ENCODE results near the gene DEFB113. TPM values are rescaled to one million over a fixed set of nuclear protein-coding genes. Genes with fewer than 3 reads are reported as not detected.
A peak's percentile ranks its signal among the peaks of the same experiment; 100 is the strongest.

Gene DEFB113, protein sequence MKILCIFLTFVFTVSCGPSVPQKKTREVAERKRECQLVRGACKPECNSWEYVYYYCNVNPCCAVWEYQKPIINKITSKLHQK
- polyA plus RNA-seq (2012; rRNA removed), result not detected in 2 replicates
- not detected in 2 replicates for polyA plus RNA-seq (2012; cell fraction: cytosol; rRNA removed)
- polyA plus RNA-seq (2012; cell fraction: nucleus; rRNA removed), result not detected in 2 replicates

DNA sequence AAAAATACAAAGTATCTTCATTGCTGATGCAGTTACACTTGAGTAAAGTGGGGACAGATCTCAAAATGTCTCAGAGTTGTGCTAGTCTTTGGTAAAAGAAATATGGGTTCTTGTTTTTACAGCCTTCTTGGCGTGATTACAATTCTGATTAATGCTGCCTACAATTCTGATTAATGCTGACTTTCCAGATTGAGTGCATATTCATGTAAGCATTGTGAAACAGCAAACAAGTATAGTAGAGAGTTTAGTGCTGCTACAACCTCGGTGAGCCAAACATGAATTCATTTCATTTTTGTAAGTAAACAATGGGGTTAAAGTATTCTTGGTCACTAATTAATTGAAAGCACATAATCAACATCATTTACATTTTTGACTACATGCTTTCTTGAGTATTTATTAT, at the start of gene DEFB113:
TSS of gene DEFB113 (minus strand) at position 21 of the 400 bp plus-strand sequence. CDS start at position 21, 0 bp downstream.
- H4K20me1 ChIP-seq (ENCODE audit: insufficient read depth), result no peaks in the 10 kb centered on the region
- no peaks in the 10 kb centered on the region for H3K9me3 ChIP-seq
- H3K9ac ChIP-seq, result no peak within 1 kb of the TSS
- H3K27me3 ChIP-seq (ENCODE audit: insufficient read depth), result no peaks in the 10 kb centered on the region
- 0% methylated on average over 2 of the region's 2 CpGs for WGBS (ENCODE audit: low lambda C conversion rate)
- H3K27ac ChIP-seq (ENCODE audit: low read depth in 2 of 2, low read length in 1 of 2), result no peak within 1 kb of the TSS
- H3K9me2 ChIP-seq, result no peaks in the 10 kb centered on the region
- no peaks in the 10 kb centered on the region for H3K4me1 ChIP-seq (ENCODE audit: control insufficient read depth in 1 of 2, insufficient read depth in 2 of 2, low read depth in 1 of 2, low read length in 1 of 2)
- TF ChIP-seq SMC3 (IDR thresholded peaks at IDR 0.05; ENCODE audit: low read depth, low read length), result no peak
- no peak for TF ChIP-seq FOXM1 (IDR thresholded peaks at IDR 0.05; ENCODE audit: low read depth)
- TF ChIP-seq, protein P1, sequence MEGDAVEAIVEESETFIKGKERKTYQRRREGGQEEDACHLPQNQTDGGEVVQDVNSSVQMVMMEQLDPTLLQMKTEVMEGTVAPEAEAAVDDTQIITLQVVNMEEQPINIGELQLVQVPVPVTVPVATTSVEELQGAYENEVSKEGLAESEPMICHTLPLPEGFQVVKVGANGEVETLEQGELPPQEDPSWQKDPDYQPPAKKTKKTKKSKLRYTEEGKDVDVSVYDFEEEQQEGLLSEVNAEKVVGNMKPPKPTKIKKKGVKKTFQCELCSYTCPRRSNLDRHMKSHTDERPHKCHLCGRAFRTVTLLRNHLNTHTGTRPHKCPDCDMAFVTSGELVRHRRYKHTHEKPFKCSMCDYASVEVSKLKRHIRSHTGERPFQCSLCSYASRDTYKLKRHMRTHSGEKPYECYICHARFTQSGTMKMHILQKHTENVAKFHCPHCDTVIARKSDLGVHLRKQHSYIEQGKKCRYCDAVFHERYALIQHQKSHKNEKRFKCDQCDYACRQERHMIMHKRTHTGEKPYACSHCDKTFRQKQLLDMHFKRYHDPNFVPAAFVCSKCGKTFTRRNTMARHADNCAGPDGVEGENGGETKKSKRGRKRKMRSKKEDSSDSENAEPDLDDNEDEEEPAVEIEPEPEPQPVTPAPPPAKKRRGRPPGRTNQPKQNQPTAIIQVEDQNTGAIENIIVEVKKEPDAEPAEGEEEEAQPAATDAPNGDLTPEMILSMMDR (IDR thresholded peaks at IDR 0.05), result no peak
- TF ChIP-seq JUND (IDR thresholded peaks at IDR 0.05), result no peak
- TF ChIP-seq, protein P2, sequence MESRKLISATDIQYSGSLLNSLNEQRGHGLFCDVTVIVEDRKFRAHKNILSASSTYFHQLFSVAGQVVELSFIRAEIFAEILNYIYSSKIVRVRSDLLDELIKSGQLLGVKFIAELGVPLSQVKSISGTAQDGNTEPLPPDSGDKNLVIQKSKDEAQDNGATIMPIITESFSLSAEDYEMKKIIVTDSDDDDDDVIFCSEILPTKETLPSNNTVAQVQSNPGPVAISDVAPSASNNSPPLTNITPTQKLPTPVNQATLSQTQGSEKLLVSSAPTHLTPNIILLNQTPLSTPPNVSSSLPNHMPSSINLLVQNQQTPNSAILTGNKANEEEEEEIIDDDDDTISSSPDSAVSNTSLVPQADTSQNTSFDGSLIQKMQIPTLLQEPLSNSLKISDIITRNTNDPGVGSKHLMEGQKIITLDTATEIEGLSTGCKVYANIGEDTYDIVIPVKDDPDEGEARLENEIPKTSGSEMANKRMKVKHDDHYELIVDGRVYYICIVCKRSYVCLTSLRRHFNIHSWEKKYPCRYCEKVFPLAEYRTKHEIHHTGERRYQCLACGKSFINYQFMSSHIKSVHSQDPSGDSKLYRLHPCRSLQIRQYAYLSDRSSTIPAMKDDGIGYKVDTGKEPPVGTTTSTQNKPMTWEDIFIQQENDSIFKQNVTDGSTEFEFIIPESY (IDR thresholded peaks at IDR 0.05; ENCODE audit: borderline replicate concordance, low read depth), result no peak
- no peak for TF ChIP-seq FOXJ3 (CRISPR knock-in tag; IDR thresholded peaks at IDR 0.05)
- no peak for TF ChIP-seq TEAD4 (IDR thresholded peaks at IDR 0.05; ENCODE audit: borderline replicate concordance, insufficient read depth)
- TF ChIP-seq, protein P3, sequence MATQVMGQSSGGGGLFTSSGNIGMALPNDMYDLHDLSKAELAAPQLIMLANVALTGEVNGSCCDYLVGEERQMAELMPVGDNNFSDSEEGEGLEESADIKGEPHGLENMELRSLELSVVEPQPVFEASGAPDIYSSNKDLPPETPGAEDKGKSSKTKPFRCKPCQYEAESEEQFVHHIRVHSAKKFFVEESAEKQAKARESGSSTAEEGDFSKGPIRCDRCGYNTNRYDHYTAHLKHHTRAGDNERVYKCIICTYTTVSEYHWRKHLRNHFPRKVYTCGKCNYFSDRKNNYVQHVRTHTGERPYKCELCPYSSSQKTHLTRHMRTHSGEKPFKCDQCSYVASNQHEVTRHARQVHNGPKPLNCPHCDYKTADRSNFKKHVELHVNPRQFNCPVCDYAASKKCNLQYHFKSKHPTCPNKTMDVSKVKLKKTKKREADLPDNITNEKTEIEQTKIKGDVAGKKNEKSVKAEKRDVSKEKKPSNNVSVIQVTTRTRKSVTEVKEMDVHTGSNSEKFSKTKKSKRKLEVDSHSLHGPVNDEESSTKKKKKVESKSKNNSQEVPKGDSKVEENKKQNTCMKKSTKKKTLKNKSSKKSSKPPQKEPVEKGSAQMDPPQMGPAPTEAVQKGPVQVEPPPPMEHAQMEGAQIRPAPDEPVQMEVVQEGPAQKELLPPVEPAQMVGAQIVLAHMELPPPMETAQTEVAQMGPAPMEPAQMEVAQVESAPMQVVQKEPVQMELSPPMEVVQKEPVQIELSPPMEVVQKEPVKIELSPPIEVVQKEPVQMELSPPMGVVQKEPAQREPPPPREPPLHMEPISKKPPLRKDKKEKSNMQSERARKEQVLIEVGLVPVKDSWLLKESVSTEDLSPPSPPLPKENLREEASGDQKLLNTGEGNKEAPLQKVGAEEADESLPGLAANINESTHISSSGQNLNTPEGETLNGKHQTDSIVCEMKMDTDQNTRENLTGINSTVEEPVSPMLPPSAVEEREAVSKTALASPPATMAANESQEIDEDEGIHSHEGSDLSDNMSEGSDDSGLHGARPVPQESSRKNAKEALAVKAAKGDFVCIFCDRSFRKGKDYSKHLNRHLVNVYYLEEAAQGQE (IDR thresholded peaks at IDR 0.05; ENCODE audit: low read depth, low read length), result no peak
- H3K4me3 ChIP-seq (ENCODE audit: low read depth in 2 of 2, low read length in 1 of 2), result no peak within 1 kb of the TSS
- no peak for DNase-seq
- POLR2A ChIA-PET, result no interaction called here
- CTCF ChIA-PET, result no interaction called here
- no peaks in the 10 kb centered on the region for H3K79me2 ChIP-seq (ENCODE audit: insufficient read depth)
- H2AFZ ChIP-seq (ENCODE audit: low read depth), result no peak within 1 kb of the TSS
- H3K4me2 ChIP-seq, result no peak within 1 kb of the TSS
- no peaks in the 10 kb centered on the region for H3F3A ChIP-seq (replicated peaks; ENCODE audit: insufficient read depth)
- no peaks in the 10 kb centered on the region for H3K36me3 ChIP-seq (replicated peaks in 1 of 2; ENCODE audit: control insufficient read depth in 1 of 2, insufficient read depth in 2 of 2, low read length in 1 of 2)

DNA sequence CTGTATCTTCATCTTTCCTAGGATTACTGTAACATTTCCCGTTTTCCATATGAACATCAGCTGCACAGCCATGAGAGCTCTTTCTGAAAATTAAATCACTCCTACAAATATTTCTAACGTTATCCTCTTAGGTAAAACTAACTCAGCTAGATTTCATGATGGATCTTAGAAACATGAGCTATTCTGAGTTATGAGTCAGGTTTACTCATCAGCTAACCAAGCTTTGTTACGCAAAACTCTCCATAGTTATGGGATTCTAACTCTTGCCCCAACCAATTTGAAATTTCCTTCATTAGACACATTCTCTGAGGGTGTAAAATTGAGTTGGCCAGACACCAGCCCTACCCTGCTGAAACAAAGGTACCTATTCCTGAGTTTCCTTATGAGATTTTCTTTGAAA, 38.4 kb upstream of the DEFB113 start:
- DNase-seq, result no peak
- Histone ChIP-seq H3K4me2 (no peak overlapping the region), H3K9me2 (no peaks in the 10 kb centered on the region), H3K36me3 (replicated peaks in 1 of 2; ENCODE audit: control insufficient read depth in 1 of 2, insufficient read depth in 2 of 2, low read length in 1 of 2) (no peaks in the 10 kb centered on the region), H3K9ac (no peak overlapping the region), H3K27me3 (ENCODE audit: insufficient read depth) (no peaks in the 10 kb centered on the region), H3K79me2 (ENCODE audit: insufficient read depth) (no peaks in the 10 kb centered on the region), H3F3A (replicated peaks; ENCODE audit: insufficient read depth) (no peaks in the 10 kb centered on the region), H3K4me1 (ENCODE audit: control insufficient read depth in 1 of 2, insufficient read depth in 2 of 2, low read depth in 1 of 2, low read length in 1 of 2) (no peaks in the 10 kb centered on the region), H4K20me1 (ENCODE audit: insufficient read depth) (no peaks in the 10 kb centered on the region), H2AFZ (ENCODE audit: low read depth) (peak overlapping the region; percentile 27; the same call in 1 of the 2 replicates), H3K4me3 (ENCODE audit: low read depth in 2 of 2, low read length in 1 of 2) (no peak overlapping the region), H3K9me3 (no peaks in the 10 kb centered on the region), H3K27ac (ENCODE audit: low read depth in 2 of 2, low read length in 1 of 2) (no peak overlapping the region)
- CTCF ChIA-PET, result no interaction called here
- TF ChIP-seq FOSL2 (IDR thresholded peaks at IDR 0.05; ENCODE audit: borderline replicate concordance, low read depth) (peak; percentile 65), JUND (IDR thresholded peaks at IDR 0.05) (peak; percentile 25), SMC3 (IDR thresholded peaks at IDR 0.05; ENCODE audit: low read depth, low read length) (no peak)
- TF ChIP-seq, protein P2 (IDR thresholded peaks at IDR 0.05; ENCODE audit: borderline replicate concordance, low read depth), result no peak
- 8% methylated on average over 3 of the region's 3 CpGs for WGBS (ENCODE audit: low lambda C conversion rate)
- POLR2A ChIA-PET, result no interaction called here
